ENCODE measurements around the gene AGAP1. TPM values are rescaled to one million over a fixed set of nuclear protein-coding genes. Genes with fewer than 3 reads are reported as not detected.

Gene AGAP1
- polyA plus RNA-seq, 1 donor from 2014 or later = 17.4 TPM

DNA sequence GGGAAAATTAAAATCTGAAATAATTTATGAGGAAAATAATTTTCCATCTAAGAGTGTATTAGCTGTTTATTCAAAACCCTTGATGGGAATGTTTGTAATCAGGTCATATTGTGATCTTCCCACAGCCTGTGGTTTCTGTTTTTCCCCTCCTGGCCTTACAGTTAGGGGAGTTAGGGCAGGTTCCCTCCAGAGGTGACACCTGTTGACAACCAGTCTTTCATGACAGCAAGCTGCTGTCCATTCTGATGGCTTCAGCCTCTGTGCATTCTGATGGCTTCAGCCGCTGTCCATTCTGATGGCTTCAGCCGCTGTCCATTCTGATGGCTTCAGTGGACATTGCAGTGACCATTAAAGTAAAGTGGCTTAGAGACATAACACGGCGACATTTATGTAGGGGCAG is 346.1 kb downstream of the AGAP1 start:
- no peaks in the 10 kb centered on the region for H3K9me3 ChIP-seq (ENCODE audit: low read length)
- H3K36me3 ChIP-seq (ENCODE audit: insufficient read depth, low read length) = no peaks in the 10 kb centered on the region
- no peak overlapping the region for H3K27ac ChIP-seq (ENCODE audit: low read length)
- H3K4me2 ChIP-seq (ENCODE audit: low read length) = no peak overlapping the region
- H3K79me2 ChIP-seq (replicated peaks; ENCODE audit: insufficient read depth, low read length) = no peaks in the 10 kb centered on the region
- H2AFZ ChIP-seq (ENCODE audit: low read depth, low read length) = no peak overlapping the region
- TF ChIP-seq EP300 (conservative IDR thresholded peaks at IDR 0.05; ENCODE audit: poor library complexity, severe bottlenecking) (no peak), RAD21 (conservative IDR thresholded peaks at IDR 0.05) (no peak), CTCF (IDR thresholded peaks at IDR 0.05; ENCODE audit: poor library complexity, severe bottlenecking) (no peak), TAF1 (IDR thresholded peaks at IDR 0.05; ENCODE audit: low read depth) (no peak), POLR2AphosphoS5 (IDR thresholded peaks at IDR 0.05) (no peak), EZH2 (IDR thresholded peaks at IDR 0.05; ENCODE audit: borderline replicate concordance, insufficient read depth, low read length, poor library complexity, severe bottlenecking) (no peak), SMC3 (conservative IDR thresholded peaks at IDR 0.05; ENCODE audit: poor library complexity) (no peak), MXI1 (conservative IDR thresholded peaks at IDR 0.05; ENCODE audit: poor library complexity, severe bottlenecking) (no peak)
- TF ChIP-seq, protein P1, sequence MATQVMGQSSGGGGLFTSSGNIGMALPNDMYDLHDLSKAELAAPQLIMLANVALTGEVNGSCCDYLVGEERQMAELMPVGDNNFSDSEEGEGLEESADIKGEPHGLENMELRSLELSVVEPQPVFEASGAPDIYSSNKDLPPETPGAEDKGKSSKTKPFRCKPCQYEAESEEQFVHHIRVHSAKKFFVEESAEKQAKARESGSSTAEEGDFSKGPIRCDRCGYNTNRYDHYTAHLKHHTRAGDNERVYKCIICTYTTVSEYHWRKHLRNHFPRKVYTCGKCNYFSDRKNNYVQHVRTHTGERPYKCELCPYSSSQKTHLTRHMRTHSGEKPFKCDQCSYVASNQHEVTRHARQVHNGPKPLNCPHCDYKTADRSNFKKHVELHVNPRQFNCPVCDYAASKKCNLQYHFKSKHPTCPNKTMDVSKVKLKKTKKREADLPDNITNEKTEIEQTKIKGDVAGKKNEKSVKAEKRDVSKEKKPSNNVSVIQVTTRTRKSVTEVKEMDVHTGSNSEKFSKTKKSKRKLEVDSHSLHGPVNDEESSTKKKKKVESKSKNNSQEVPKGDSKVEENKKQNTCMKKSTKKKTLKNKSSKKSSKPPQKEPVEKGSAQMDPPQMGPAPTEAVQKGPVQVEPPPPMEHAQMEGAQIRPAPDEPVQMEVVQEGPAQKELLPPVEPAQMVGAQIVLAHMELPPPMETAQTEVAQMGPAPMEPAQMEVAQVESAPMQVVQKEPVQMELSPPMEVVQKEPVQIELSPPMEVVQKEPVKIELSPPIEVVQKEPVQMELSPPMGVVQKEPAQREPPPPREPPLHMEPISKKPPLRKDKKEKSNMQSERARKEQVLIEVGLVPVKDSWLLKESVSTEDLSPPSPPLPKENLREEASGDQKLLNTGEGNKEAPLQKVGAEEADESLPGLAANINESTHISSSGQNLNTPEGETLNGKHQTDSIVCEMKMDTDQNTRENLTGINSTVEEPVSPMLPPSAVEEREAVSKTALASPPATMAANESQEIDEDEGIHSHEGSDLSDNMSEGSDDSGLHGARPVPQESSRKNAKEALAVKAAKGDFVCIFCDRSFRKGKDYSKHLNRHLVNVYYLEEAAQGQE (IDR thresholded peaks at IDR 0.05; ENCODE audit: borderline replicate concordance) = no peak
- no peaks in the 10 kb centered on the region for H4K20me1 ChIP-seq (ENCODE audit: insufficient read depth)
- no peaks in the 10 kb centered on the region for H3K9me2 ChIP-seq (ENCODE audit: insufficient read depth, low read length)
- no peaks in the 10 kb centered on the region for H3K27me3 ChIP-seq (ENCODE audit: insufficient read depth, low read depth, low read length)
- H3K9ac ChIP-seq (ENCODE audit: low read length) = no peak overlapping the region
- no peaks in the 10 kb centered on the region for H3F3A ChIP-seq (ENCODE audit: insufficient read depth, low read length, poor library complexity, severe bottlenecking)
- no peak overlapping the region for H3K4me3 ChIP-seq (ENCODE audit: low read length)

DNA sequence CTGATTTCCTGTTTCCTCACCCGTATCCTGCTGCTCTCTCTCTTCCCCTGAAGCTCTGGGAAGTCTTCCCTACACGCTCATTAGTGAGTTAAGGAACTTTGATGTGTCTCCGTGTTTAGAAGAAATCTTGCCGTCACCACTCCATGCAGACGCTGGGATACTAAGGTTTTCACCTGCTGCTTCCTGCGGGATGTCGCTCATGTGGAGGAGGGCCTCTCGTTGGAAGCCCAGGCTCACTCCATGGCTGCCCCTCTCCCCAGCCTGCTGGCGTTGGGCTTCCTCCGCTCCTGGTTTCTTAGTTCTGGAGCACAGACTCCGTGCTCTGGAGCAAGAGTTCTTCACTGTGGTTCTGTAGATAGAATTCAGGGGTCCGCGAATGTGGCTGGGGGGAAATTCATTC is 348.0 kb downstream of the AGAP1 start:
- H4K20me1 ChIP-seq (ENCODE audit: insufficient read depth) = no peaks in the 10 kb centered on the region
- no peak overlapping the region for H2AFZ ChIP-seq (ENCODE audit: low read depth, low read length)
- no peaks in the 10 kb centered on the region for H3K9me3 ChIP-seq (ENCODE audit: low read length)
- no peaks in the 10 kb centered on the region for H3K9me2 ChIP-seq (ENCODE audit: insufficient read depth, low read length)
- no peak overlapping the region for H3K4me3 ChIP-seq (ENCODE audit: low read length)
- H3K36me3 ChIP-seq (ENCODE audit: insufficient read depth, low read length) = no peaks in the 10 kb centered on the region
- H3K27ac ChIP-seq (ENCODE audit: low read length) = no peak overlapping the region
- no peak for TF ChIP-seq MXI1 (conservative IDR thresholded peaks at IDR 0.05; ENCODE audit: poor library complexity, severe bottlenecking)
- TF ChIP-seq, protein P1 (IDR thresholded peaks at IDR 0.05; ENCODE audit: borderline replicate concordance) = no peak
- TF ChIP-seq EZH2 (IDR thresholded peaks at IDR 0.05; ENCODE audit: borderline replicate concordance, insufficient read depth, low read length, poor library complexity, severe bottlenecking) = no peak
- no peak for TF ChIP-seq CTCF (IDR thresholded peaks at IDR 0.05; ENCODE audit: poor library complexity, severe bottlenecking)
- TF ChIP-seq POLR2AphosphoS5 (IDR thresholded peaks at IDR 0.05) = no peak
- no peak for TF ChIP-seq TAF1 (IDR thresholded peaks at IDR 0.05; ENCODE audit: low read depth)
- TF ChIP-seq SMC3 (conservative IDR thresholded peaks at IDR 0.05; ENCODE audit: poor library complexity) = no peak
- no peak for TF ChIP-seq RAD21 (conservative IDR thresholded peaks at IDR 0.05)
- TF ChIP-seq EP300 (conservative IDR thresholded peaks at IDR 0.05; ENCODE audit: poor library complexity, severe bottlenecking) = no peak
- H3K79me2 ChIP-seq (replicated peaks; ENCODE audit: insufficient read depth, low read length) = no peaks in the 10 kb centered on the region
- H3K4me2 ChIP-seq (ENCODE audit: low read length) = no peak overlapping the region
- no peak overlapping the region for H3K9ac ChIP-seq (ENCODE audit: low read length)
- H3K27me3 ChIP-seq (ENCODE audit: insufficient read depth, low read depth, low read length) = no peaks in the 10 kb centered on the region
- no peaks in the 10 kb centered on the region for H3F3A ChIP-seq (ENCODE audit: insufficient read depth, low read length, poor library complexity, severe bottlenecking)

Data from neural cell (in vitro differentiated cells).